GM13977 (cell line): ENCODE data around the gene HBEGF.

Source experiments
- DNase-seq: peaks from one replicate; pipeline ENCODE4 v3.0.0; 2012; ENCODE audit warnings: low spot score
- CTCF ChIP-seq: IDR thresholded peaks from 2 replicates; pipeline ENCODE4 v1.5.1; 2012; ENCODE audit warnings: mild to moderate bottlenecking, control low read depth; ENCODE audit not compliant: insufficient read depth; ENCODE audit errors: extremely low read depth, missing control alignments
- in situ Hi-C: fragments of 300-500 bp; cut with MboI; formaldehyde crosslinking; loops from one replicate; pipeline ENCODE4 v1.12.0; 2022; ENCODE audit warnings: low sequenced_read_pairs, low pct_unique_long_range_greater_than_20kb, mixed read lengths, inconsistent platforms; ENCODE audit not compliant: unreplicated experiment

Gene HBEGF

GRCh38 chr5:140339636-140340035, 6.8 kb downstream of the HBEGF start:
- TF ChIP-seq CTCF = no peak
- no peak for DNase-seq

GRCh38 chr5:140338908-140339307, 7.5 kb downstream of the HBEGF start:
- in situ Hi-C loops = no loop called here
- DNase-seq = no peak
- no peak for TF ChIP-seq CTCF

More at GRCh38 chr5:140339636-140340035, 6.8 kb downstream of the HBEGF start:
- in situ Hi-C loops = no loop called here

GRCh38 chr5:140338336-140338735, 8.1 kb downstream of the HBEGF start:
- no peak for TF ChIP-seq CTCF
- no peak for DNase-seq
- in situ Hi-C loops = no loop called here

GRCh38 chr5:140337880-140338279, 8.5 kb downstream of the HBEGF start:
- in situ Hi-C loops = no loop called here
- no peak for DNase-seq
- TF ChIP-seq CTCF = no peak

- no peak for DNase-seq
- in situ Hi-C loops = no loop called here
- no peak for TF ChIP-seq CTCF
Measured at GRCh38 chr5:140336388-140336787, 10.0 kb downstream of the HBEGF start.

- DNase-seq = no peak
- in situ Hi-C loops = no loop called here
- no peak for TF ChIP-seq CTCF
Measured at GRCh38 chr5:140331638-140332037, 14.8 kb downstream of the HBEGF start.
